ENCODE measurements around the gene TFAP2A.

Gene TFAP2A

GRCh38 chr6:10382322-10382721 is 32.6 kb downstream of the TFAP2A start:
- no peak for DNase-seq

- no peak for DNase-seq
These were observed 33.1 kb downstream of the TFAP2A start for GRCh38 chr6:10381830-10382208.

GRCh38 chr6:10381133-10381829 is 33.6 kb downstream of the TFAP2A start:
- DNase-seq, result no peak

- no peak for DNase-seq
These were observed 39.4 kb downstream of the TFAP2A start for GRCh38 chr6:10375391-10375969.

- no peak for DNase-seq
These were observed 41.1 kb downstream of the TFAP2A start for GRCh38 chr6:10373642-10374359.

GRCh38 chr6:10369896-10370295 is 45.0 kb downstream of the TFAP2A start:
- DNase-seq, result no peak

- no peak for DNase-seq
These were observed 46.0 kb downstream of the TFAP2A start for GRCh38 chr6:10368861-10369260.

- no peak for DNase-seq
These were observed 51.0 kb downstream of the TFAP2A start for GRCh38 chr6:10363911-10364310.

GRCh38 chr6:10362300-10362699 is 52.6 kb downstream of the TFAP2A start:
- no peak for DNase-seq

GRCh38 chr6:10361428-10361827 is 53.4 kb downstream of the TFAP2A start:
- DNase-seq, result no peak

- no peak for DNase-seq
These were observed 55.3 kb downstream of the TFAP2A start for GRCh38 chr6:10359581-10359980.

GRCh38 chr6:10355115-10355702 is 59.7 kb downstream of the TFAP2A start:
- no peak for DNase-seq

GRCh38 chr6:10351791-10352190 is 63.1 kb downstream of the TFAP2A start:
- no peak for DNase-seq

GRCh38 chr6:10350720-10351119 is 64.2 kb downstream of the TFAP2A start:
- no peak for DNase-seq

GRCh38 chr6:10347561-10348327 is 67.1 kb downstream of the TFAP2A start:
- no peak for DNase-seq

All from fibroblast of skin of right biceps (primary cell).